Measurements from ENCODE around the gene KSR1.
"Not testable (repeated sequence)": the region's sequence is repeated elsewhere in the genome, so short reads cannot be mapped to it uniquely, and the experiment has no call there.

The KSR1 gene

DNA sequence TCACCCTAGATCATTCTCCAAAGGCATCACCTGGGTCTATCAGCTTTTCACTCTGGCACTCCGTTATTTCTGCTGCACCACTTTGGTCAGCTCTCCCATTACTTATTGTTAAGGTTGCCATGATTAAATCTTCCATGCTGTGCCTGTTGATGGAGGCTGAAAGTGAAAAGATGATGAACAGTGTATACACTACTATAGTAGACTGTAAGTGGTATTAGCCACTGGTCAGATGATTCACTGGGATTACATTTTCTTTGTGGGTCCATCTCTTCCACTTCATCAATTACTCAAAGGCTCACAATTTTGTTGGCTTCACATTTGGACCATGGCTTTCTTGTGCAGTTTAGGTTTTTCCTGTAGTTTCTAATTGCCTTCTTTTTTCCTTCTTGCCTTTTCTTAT, 158.9 kb downstream of the KSR1 start:
- TF ChIP-seq ZNF274 (IDR thresholded peaks at IDR 0.05; ENCODE audit: low read depth, low read length) = no peak
- H3K4me3 ChIP-seq (ENCODE audit: low read length) = no peak overlapping the region

DNA sequence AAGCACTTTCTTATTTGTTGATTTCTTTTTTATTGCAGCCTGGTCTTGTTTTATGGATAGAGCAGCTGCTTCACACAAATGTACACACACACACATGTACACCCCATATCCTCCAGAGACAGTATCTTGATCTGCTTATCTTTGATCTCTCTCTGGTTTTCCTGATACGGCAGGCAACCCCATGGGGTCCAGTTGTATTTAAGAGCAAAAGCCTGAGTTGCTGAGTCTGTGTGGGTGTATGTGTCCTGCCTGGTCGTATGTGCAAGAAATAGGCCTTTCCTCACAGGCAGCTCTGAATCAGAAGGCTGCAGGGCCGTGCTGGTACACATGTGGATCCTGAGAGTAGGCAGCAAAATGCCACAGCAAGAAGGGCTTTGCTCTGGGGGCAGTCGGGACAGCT, 160.2 kb downstream of the KSR1 start:
- no peak overlapping the region for H3K4me3 ChIP-seq (ENCODE audit: low read length)
- TF ChIP-seq ZNF274 (IDR thresholded peaks at IDR 0.05; ENCODE audit: low read depth, low read length) = no peak

DNA sequence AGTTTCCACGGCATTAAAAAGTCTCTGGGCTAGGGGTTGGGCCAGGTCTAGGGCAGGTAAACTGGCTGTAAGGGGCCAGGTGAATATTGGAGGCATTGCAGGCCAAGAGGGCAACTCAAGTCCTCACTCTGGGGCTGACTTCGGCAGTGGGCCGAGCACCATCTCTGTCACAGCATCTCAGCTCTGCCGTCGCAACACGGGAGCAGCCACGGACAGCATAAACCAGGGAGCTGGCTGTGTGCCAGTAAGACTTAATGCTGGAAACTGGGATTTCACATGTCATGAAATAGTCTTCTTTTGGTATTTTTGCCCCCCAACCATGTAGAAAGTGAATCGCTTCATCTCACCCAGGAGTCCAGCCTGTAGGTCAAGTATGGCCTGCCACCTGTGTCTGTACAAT, 162.2 kb downstream of the KSR1 start:
- TF ChIP-seq ZNF274 (IDR thresholded peaks at IDR 0.05; ENCODE audit: low read depth, low read length) = no peak
- no peak overlapping the region for H3K4me3 ChIP-seq (ENCODE audit: low read length)

DNA sequence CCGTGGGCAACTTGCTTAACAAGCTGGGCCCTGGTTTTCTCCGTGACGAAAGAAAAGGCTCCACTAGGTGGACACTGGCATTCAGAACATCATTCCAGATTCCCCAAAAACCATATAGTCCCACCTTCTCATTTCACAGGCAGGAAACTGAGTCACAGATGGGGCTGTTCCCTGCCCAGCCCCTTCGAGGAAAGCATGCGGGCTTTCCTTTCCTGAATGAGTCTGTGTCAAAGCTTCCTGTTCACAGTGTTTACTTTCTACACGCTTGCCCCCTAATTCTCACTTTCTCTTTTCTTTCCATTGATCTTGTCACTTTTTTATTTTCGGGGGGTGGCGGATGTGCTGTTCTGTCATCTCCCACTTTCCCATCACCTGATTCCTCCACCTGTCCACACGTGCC, 164.5 kb downstream of the KSR1 start:
- no peak overlapping the region for H3K4me3 ChIP-seq (ENCODE audit: low read length)
- no peak for TF ChIP-seq ZNF274 (IDR thresholded peaks at IDR 0.05; ENCODE audit: low read depth, low read length)

DNA sequence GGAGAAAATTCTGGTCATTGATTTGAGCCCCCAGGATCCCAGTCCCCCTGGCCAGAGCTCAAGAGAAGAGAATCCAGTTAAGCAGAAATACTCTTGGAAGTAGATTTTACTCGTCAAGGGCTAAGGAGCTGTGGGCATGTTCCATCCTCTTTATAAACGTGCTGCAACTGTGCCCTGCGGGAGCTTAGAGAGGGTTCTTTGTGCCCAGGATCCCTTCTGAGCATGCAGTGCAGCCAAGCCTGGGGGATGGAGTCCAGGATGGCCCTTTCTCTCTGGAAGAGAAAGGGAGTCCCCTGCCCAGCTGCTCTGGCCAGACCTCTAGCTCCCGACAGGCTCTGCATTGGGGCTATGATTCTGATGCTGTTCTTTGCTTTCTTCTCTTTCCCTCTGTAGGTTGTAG, 165.3 kb downstream of the KSR1 start:
- no peak overlapping the region for H3K4me3 ChIP-seq (ENCODE audit: low read length)
- TF ChIP-seq ZNF274 (IDR thresholded peaks at IDR 0.05; ENCODE audit: low read depth, low read length) = no peak

DNA sequence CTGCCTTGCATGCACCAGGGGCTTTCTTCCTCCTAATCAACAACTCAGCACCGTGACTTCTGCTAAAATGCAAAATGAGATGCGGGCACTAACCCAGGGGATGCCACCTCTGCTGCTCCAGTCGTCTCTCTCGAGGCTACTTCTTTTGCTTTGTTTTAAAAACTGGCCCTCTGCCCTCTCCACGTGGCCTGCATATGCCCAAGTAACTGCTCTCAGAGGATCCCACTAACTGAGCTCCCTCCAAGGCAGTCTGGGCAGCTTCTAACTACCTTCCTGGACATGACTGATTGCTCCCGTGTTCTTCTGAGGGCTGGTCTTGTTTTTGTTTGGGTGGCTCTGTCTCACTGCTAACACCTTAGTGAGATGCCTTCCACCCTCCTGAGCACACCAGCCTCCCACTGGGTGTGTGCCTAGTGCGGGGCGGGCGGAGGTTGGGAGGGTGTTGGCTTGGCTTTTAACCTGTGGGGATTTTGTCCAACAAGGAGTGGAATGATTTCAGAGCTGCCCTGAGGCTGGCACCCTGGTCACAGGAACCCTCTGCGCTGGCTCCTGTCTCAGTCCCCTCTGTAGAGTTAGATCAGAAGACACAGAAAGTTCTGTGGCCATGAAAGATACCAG, 165.8 kb downstream of the KSR1 start:
- TF ChIP-seq ZNF274 (IDR thresholded peaks at IDR 0.05; ENCODE audit: low read depth, low read length) = no peak
- no peak overlapping the region for H3K4me3 ChIP-seq (ENCODE audit: low read length)

DNA sequence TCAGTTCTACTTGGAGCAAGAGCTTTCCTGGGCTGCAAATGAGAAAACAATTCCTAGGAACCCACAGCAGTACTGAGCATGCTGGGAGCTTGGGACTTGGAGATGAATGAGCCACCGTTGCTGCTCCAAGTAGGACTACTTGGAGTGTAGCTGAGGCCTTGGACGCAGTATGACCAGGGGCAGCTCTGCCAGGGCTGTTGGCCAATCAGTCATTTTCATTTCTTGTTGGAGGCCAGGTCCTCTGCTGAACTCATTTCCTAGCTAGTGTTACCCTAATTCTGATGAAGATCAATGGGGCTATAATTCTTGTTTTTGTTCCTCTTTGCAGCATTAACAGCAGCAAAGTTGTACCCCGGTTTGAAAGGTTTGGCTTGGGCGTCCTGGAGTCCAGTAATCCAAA, 166.7 kb downstream of the KSR1 start:
- H3K4me3 ChIP-seq (ENCODE audit: low read length) = no peak overlapping the region
- TF ChIP-seq ZNF274 (IDR thresholded peaks at IDR 0.05; ENCODE audit: low read depth, low read length) = no peak

DNA sequence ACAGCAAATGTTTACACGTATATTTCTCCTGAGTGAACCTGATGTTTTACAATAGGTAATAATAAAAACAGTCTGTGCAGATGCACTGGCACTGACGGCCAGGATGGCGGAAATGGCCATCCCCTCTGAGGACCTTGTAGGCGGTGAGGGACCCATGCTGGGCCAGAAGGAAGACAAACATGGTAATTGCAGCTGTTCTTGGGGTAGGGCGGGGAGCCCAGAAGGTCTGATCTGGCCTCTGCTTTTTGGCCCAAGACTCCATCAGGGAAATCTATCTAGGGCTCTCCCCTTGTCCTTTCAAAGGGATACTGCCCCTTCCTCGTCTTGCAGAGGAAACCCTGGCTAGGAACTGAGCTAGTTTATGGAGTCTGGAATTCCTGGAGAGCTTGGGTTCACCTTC, 167.4 kb downstream of the KSR1 start:
- TF ChIP-seq ZNF274 (IDR thresholded peaks at IDR 0.05; ENCODE audit: low read depth, low read length) = no peak

DNA sequence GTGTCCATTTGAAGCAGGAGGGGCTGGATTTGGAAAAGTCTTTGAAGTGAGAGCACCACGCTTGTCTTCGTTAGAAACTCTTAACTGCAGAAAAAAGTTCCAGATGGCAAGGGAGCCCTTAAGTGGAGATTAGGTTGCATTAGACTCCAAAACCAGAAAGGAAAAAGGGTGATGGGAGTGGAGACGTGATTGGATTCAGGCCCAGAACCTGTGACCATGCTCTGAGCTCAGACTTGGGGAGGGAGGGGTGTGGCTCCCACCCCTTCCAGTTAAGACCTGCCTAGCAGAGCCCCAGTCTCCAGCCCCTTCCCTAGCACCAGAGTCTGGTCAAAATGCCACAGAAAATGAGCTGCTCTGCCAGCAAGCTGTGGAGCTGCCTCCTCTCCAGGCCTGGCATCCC, 168.3 kb downstream of the KSR1 start:
- H3K4me3 ChIP-seq (ENCODE audit: low read length) = no peak overlapping the region
- TF ChIP-seq ZNF274 (IDR thresholded peaks at IDR 0.05; ENCODE audit: low read depth, low read length) = no peak

More for the DNA sequence above, 167.4 kb downstream of the KSR1 start:
- H3K4me3 ChIP-seq (ENCODE audit: low read length) = no peak overlapping the region

DNA sequence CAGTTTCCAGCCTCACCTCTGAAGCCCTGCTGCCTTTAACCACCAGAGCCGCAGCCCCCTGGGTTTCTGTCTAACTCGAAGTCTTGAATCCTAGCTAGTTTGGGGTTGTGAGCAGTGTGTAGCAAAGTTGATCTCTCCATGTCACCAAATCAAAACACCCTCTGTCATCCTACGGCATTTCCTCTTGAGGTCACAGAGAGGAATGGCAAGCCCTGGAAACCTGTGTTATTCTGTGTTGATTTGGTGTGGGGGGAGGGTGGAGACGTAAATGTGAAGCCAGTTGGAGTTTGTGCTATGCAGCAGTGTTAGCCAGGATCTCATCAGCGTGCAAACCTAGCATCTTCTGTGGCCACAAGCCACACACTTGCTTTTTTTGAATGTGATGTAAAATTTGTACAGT, 169.6 kb downstream of the KSR1 start:
- H3K4me3 ChIP-seq (ENCODE audit: low read length) = no peak overlapping the region
- no peak for TF ChIP-seq ZNF274 (IDR thresholded peaks at IDR 0.05; ENCODE audit: low read depth, low read length)

DNA sequence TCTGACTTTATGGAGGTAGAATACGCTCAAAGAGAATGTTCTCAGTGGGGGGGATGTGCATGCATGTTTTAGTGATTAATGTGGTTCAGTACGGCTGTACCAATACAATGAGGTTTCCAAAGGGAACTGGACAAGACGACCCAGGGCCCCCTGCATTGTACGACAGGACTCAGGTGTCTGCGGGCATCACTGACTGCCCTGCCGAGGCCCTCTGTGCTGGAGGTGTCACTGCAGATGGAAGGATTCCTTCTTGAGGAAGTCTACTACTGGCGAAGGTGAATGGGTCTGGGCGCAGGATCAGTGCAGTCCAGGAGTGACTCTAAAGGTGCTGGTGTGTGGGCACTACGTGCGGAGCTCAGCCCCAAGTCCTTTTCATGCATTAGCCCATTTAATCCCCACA, 171.3 kb downstream of the KSR1 start:
- no peak for TF ChIP-seq ZNF274 (IDR thresholded peaks at IDR 0.05; ENCODE audit: low read depth, low read length)
- no peak overlapping the region for H3K4me3 ChIP-seq (ENCODE audit: low read length)

DNA sequence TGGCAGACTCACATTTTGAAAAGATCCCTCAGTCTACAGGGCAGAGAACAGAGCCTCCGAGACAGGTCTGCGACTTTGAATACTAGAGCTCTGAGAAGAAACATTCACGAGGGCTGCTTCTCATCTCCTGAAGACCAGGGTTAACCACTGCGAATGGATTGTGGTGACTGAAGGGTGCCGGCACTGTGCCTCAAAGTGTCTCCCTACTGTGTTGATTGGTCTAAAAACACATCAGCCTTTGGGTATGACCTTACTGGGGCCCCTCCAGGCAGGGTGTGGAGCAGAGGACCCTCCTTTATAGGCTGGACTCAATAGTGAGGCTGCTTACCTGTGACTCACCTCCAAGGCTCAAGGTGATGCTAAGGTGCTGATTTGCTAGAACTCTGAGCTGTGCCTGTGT, 172.1 kb downstream of the KSR1 start:
- no peak for TF ChIP-seq ZNF274 (IDR thresholded peaks at IDR 0.05; ENCODE audit: low read depth, low read length)
- no peak overlapping the region for H3K4me3 ChIP-seq (ENCODE audit: low read length)

DNA sequence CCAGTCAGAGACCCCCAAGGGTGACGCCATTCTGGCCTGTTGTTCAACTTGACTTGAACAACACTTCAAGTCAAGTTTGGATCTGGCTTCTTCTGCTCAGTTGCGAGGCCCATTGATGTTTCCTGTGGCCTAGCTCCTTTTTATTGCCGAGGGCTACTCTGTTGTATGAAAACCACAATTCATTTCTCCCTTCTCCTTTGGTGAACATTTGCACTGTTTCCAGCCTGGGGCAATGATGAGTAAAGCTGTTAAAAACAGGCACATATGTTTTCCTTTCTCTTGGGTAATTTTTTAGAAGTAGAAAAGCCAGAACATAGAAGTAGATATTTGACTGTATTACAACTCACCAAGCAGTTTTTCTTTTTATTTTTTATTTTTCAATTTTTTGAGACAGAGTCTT, 173.0 kb downstream of the KSR1 start:
- H3K4me3 ChIP-seq (ENCODE audit: low read length) = not testable (repeated sequence)

DNA sequence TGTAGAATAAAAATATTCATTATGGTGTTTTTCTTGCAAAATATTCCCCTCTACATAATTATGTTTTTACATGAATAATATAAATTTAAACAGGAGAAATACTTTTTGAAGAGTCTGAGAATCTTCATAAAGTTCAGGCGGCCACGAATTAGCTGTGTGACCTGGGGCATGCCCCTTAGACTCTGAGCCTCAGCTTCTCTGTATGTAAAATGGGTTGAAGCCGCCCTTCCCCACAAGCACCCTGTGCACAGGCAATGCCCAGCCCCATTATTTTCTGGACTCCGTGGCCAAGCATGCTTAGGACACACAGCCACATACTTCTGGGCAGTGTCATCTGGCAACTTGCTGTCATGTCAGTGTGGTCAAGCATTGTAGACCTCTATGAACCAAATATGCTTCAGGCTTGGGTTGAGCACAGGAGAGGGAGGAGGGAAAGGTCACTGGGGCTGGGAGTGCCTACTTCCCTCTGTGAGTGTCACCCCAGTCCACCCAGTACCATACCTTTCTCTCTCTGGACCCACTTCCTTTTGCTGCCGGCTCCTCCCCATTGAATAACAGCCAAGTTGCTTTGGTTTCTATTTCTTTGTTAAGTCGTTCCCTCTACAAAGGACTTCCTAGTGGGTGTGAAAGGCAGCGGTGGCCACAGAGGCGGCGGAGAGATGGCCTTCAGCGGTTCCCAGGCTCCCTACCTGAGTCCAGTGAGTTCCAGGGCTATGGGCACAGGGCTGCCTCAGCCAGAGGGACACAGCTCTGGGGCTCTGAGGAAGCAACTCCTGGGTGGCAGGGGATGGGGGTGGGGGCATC, 174.6 kb downstream of the KSR1 start, which contains the start of gene LGALS9:
Gene LGALS9, plus strand, starts transcription at position 582 of the 804 bp plus-strand sequence. Its CDS starts 78 bp downstream, at position 660.
- peak within 1 kb of the TSS; percentile 95 for H3K4me3 ChIP-seq (ENCODE audit: low read length)
- no peak for TF ChIP-seq ZNF274 (IDR thresholded peaks at IDR 0.05; ENCODE audit: low read depth, low read length)

DNA sequence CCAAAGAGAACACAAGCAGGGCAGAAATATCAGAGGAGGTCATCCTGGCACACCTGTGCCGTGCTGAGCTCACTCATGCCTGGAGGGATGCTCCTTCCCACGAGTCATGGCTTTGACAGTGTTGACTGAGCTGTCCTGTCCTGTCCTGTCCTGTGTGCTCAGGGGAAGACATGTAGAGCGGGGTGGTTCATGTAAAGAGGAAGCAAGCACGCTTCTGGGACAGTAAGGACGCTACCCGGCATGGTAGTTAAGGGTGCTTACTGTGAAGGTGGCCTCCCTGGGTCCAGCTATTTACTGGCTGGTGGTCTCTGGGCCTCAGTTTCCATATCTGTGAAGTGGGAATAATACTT, 175.1 kb downstream of the KSR1 start:
- peak overlapping the region; percentile 95 for H3K4me3 ChIP-seq (ENCODE audit: low read length)
- no peak for TF ChIP-seq ZNF274 (IDR thresholded peaks at IDR 0.05; ENCODE audit: low read depth, low read length)
